ENCODE results near the gene C15orf62. TPM values are rescaled to one million over a fixed set of nuclear protein-coding genes. Genes with fewer than 3 reads are reported as not detected.

C15orf62 gene
- total RNA-seq, 1 donor from 2014 or later, result 0.17 TPM

DNA sequence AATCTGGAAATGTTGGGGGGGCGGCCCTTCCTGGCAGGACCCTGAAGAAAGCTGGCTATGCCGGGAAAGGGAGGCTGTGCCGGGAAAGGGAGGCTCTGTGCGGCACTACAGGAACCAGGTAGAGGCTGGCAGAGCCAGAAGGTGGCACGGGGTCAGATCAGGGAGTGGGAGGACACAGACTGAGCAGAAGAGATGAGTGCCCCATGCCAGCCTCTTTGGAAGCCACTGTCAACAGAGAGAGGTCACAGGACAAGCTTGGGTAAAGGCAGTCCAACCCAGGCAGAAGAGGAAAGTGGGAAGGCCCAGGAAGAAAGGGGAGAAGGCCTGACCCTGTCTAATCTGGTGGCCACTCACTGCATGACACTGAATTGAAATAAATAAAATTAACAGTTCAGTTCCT is 1.5 kb downstream of the C15orf62 start:
- peak overlapping the region; percentile 46 for H3K4me3 Mint-ChIP-seq (ENCODE audit: unreplicated experiment)
- H3K36me3 Mint-ChIP-seq (ENCODE audit: unreplicated experiment), result no peaks in the 10 kb centered on the region
- H3K27me3 Mint-ChIP-seq (ENCODE audit: unreplicated experiment), result peaks cover 9% of the 10 kb centered on the region
- DNase-seq, result no peak
- H3K9me3 Mint-ChIP-seq (ENCODE audit: unreplicated experiment), result peaks cover 4% of the 10 kb centered on the region
- H3K4me1 Mint-ChIP-seq (ENCODE audit: low read depth, unreplicated experiment), result peaks cover 31% of the 10 kb centered on the region
- TF ChIP-seq, protein P1, sequence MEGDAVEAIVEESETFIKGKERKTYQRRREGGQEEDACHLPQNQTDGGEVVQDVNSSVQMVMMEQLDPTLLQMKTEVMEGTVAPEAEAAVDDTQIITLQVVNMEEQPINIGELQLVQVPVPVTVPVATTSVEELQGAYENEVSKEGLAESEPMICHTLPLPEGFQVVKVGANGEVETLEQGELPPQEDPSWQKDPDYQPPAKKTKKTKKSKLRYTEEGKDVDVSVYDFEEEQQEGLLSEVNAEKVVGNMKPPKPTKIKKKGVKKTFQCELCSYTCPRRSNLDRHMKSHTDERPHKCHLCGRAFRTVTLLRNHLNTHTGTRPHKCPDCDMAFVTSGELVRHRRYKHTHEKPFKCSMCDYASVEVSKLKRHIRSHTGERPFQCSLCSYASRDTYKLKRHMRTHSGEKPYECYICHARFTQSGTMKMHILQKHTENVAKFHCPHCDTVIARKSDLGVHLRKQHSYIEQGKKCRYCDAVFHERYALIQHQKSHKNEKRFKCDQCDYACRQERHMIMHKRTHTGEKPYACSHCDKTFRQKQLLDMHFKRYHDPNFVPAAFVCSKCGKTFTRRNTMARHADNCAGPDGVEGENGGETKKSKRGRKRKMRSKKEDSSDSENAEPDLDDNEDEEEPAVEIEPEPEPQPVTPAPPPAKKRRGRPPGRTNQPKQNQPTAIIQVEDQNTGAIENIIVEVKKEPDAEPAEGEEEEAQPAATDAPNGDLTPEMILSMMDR (IDR thresholded peaks at IDR 0.05; ENCODE audit: partially characterized antibody, unreplicated experiment), result no peak
- H3K27ac Mint-ChIP-seq (ENCODE audit: unreplicated experiment), result peak overlapping the region; percentile 68

DNA sequence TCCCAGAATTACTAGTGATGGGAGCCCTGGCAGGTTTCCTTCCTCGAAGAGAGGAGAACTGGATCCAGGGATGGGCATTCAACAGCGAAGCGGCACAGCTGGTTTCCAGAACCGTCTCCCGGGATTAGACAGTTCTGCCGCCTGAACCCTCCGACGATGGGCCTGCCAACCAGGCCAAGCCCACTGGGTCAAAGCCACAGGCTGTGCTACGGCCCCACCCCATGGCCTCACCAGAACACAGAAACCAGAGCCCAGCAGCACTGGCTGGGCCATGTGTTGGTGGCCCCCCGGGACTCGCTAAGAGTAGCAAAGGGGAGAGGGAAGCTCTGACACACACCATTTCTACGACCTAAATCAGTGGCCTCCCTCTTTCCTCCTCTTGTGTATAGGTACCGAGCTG is 2.2 kb downstream of the C15orf62 start:
- Mint-ChIP-seq H3K27ac (ENCODE audit: unreplicated experiment) (peak overlapping the region; percentile 71), H3K36me3 (ENCODE audit: unreplicated experiment) (no peaks in the 10 kb centered on the region), H3K4me3 (ENCODE audit: unreplicated experiment) (no peak overlapping the region), H3K27me3 (ENCODE audit: unreplicated experiment) (peaks cover 7% of the 10 kb centered on the region), H3K9me3 (ENCODE audit: unreplicated experiment) (peaks cover 4% of the 10 kb centered on the region), H3K4me1 (ENCODE audit: low read depth, unreplicated experiment) (peaks cover 28% of the 10 kb centered on the region)
- DNase-seq, result no peak
- TF ChIP-seq, protein P1 (IDR thresholded peaks at IDR 0.05; ENCODE audit: partially characterized antibody, unreplicated experiment), result no peak

DNA sequence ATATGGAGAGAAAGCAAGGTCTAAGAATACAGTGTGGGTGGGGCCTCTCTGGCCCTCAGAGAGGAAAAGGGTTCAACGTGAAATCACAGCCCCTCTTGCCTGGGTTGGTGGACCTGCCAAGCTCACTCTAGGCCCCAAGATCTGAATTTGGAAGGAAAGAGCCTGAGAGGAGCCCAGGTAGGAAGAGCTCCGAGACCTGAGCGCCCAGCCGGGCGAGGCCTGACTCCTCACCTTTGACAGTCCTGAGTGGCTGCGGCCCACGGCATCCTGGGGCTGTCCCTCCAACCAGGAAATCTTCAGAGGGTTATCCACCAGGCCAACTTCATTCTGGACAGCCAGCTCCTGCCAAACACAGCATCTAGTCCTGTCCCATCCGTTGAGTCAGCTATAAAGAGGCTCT is 3.7 kb downstream of the C15orf62 start:
- Mint-ChIP-seq H3K4me1 (ENCODE audit: low read depth, unreplicated experiment) (peaks cover 26% of the 10 kb centered on the region), H3K27ac (ENCODE audit: unreplicated experiment) (no peak overlapping the region), H3K36me3 (ENCODE audit: unreplicated experiment) (no peaks in the 10 kb centered on the region), H3K4me3 (ENCODE audit: unreplicated experiment) (no peak overlapping the region), H3K9me3 (ENCODE audit: unreplicated experiment) (peaks cover 4% of the 10 kb centered on the region), H3K27me3 (ENCODE audit: unreplicated experiment) (peaks cover 7% of the 10 kb centered on the region)
- DNase-seq, result no peak
- TF ChIP-seq, protein P1 (IDR thresholded peaks at IDR 0.05; ENCODE audit: partially characterized antibody, unreplicated experiment), result no peak

DNA sequence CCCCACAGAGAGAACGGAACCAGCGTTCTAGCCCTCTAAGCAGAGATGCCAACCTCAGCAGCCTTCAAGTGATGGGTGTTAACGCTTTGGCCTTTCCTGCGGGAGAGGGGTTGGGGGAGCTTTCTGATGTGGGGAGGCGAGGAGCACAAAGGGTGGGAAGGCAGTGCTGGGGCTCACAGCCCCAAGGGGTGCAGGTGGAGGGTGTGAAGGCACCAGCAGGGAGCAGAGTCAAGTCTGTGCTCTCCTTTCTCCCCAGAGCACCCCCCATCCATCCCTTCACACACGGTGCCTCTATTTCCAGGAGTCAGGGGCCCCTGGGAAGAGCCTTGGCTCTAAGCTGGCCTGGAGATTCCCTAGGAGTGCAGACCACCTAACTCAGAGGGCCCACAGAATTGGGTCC is 4.1 kb downstream of the C15orf62 start:
- TF ChIP-seq, protein P1 (IDR thresholded peaks at IDR 0.05; ENCODE audit: partially characterized antibody, unreplicated experiment), result no peak
- no peak for DNase-seq
- peaks cover 23% of the 10 kb centered on the region for H3K4me1 Mint-ChIP-seq (ENCODE audit: low read depth, unreplicated experiment)

DNA sequence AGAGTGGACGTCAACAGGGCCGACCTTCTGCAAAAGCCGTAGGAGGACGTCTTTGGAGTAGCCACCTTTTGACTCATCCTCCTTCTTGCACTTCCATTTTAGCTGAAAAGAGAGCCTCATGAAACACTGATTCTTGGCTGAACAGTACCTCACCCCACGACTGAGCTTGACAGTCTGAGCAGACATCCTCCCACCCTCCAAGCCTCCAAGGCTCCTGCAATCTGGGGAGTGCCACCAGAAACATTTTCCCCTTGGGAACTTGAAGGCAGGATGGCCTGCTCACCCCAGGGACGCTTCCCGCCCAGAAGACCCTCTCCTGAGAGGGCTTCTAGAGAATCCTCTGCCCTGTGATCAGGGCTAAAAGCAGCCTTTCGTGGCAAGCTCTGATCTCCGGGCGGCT is 5.2 kb downstream of the C15orf62 start:
- no peak for DNase-seq
- no peak overlapping the region for H3K4me3 Mint-ChIP-seq (ENCODE audit: unreplicated experiment)
- H3K27ac Mint-ChIP-seq (ENCODE audit: unreplicated experiment), result no peak overlapping the region
- peaks cover 7% of the 10 kb centered on the region for H3K27me3 Mint-ChIP-seq (ENCODE audit: unreplicated experiment)
- TF ChIP-seq, protein P1 (IDR thresholded peaks at IDR 0.05; ENCODE audit: partially characterized antibody, unreplicated experiment), result no peak
- H3K4me1 Mint-ChIP-seq (ENCODE audit: low read depth, unreplicated experiment), result peaks cover 15% of the 10 kb centered on the region
- peaks cover 4% of the 10 kb centered on the region for H3K9me3 Mint-ChIP-seq (ENCODE audit: unreplicated experiment)
- H3K36me3 Mint-ChIP-seq (ENCODE audit: unreplicated experiment), result no peaks in the 10 kb centered on the region

More for the DNA sequence above, 4.1 kb downstream of the C15orf62 start:
- Mint-ChIP-seq H3K36me3 (ENCODE audit: unreplicated experiment) (no peaks in the 10 kb centered on the region), H3K27ac (ENCODE audit: unreplicated experiment) (no peak overlapping the region), H3K9me3 (ENCODE audit: unreplicated experiment) (peaks cover 4% of the 10 kb centered on the region), H3K27me3 (ENCODE audit: unreplicated experiment) (peaks cover 7% of the 10 kb centered on the region), H3K4me3 (ENCODE audit: unreplicated experiment) (no peak overlapping the region)
